ENCODE measurements around the gene FAM107B. TPM values are rescaled to one million over a fixed set of nuclear protein-coding genes. Genes with fewer than 3 reads are reported as not detected.
"Not testable (repeated sequence)": the region's sequence is repeated elsewhere in the genome, so short reads cannot be mapped to it uniquely, and the experiment has no call there.

FAM107B gene
- total RNA-seq, 1 experiment from 2014 or later, result 12.6 TPM

DNA sequence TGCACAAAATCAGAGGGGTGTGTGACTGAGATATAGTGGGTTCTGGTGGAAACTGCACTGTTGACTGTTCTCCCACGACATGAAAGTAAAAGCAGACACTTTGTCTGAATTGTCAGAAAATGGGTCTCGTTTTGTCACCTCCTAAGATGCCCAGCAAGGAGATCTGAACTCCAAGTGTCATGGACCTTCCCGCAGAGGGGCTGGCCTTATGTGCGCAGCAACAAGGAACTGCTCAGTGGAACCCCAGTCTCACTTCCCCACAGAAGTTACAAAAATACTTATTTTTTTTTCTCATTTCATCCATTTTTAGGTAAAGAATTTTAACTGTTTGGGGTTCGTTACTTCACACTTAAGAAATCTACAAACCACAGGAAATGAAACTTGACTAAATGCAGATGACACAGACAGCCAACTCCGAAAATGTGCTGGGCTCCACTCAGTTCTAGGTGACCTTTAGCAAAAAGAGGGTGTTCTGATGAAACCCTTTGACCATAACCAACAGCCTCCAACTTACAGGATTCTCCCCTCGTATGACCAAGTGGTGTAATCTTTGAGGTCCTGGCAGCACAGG is 115.0 kb downstream of the FAM107B start:
- in situ Hi-C loops (cut with HindIII; ENCODE audit: low pct_unique_long_range_greater_than_20kb, low sequenced_read_pairs), result no loop called here
- no peak for DNase-seq (ENCODE audit: low read depth, low spot score)

DNA sequence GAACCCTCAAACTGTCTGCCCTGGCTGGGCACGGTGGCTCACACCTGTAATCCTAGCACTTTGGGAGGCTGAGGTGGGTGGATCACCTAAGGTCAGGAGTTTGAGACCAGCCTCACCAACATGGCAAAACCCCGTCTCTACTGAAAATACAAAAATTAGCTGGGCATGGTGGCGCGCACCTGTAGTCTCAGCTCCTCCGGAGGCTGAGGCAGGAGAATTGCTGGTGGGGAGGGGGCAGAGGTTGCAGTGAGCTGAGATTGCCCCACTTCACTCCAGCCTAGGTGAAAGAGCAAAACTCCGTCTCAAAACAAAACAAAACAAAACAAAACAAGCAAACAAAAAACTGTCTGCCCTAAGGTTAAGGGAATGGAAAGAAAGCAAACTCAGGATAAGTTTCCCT is 115.6 kb downstream of the FAM107B start:
- DNase-seq (ENCODE audit: low read depth, low spot score), result not testable (repeated sequence)

DNA sequence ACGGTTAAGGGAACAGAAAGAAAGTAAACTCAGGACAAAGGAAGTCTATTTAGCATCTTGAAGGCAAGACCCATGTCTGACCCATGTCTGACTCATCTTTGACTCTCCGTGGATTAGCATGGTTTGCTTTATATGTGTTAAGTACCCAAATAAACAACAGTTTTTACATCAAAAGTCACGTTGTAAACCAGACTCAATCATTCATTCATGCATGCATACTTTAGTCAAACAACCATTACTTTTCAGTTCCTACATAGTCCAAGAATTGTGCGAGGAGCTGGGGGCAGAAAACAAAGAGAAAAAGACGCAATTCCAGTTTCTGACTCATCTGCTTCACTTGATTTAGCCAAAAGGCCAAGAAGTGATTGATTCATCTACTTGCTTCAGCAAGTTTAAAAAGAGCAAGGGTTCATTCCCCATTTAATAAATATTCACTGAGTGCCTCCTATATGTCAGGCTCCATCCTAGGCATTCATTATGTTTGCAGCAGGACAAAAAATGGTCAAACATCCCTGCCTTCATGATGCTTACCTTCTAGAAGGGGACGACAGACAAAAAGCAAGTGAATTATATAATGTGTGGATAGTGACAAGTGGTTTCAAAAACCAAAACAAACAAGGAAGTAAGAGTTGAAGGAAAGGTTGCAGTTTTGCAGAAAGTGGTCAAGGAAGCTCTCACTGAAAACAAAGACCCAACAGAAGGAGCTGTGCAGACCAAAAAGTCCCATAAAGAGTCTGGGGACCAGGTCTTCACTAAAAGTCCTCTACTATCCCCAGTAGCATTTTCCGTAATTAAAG is 116.2 kb downstream of the FAM107B start:
- in situ Hi-C loops (cut with HindIII; ENCODE audit: low pct_unique_long_range_greater_than_20kb, low sequenced_read_pairs), result no loop called here

More for the DNA sequence above, 115.6 kb downstream of the FAM107B start:
- in situ Hi-C loops (cut with HindIII; ENCODE audit: low pct_unique_long_range_greater_than_20kb, low sequenced_read_pairs), result not testable (repeated sequence)

DNA sequence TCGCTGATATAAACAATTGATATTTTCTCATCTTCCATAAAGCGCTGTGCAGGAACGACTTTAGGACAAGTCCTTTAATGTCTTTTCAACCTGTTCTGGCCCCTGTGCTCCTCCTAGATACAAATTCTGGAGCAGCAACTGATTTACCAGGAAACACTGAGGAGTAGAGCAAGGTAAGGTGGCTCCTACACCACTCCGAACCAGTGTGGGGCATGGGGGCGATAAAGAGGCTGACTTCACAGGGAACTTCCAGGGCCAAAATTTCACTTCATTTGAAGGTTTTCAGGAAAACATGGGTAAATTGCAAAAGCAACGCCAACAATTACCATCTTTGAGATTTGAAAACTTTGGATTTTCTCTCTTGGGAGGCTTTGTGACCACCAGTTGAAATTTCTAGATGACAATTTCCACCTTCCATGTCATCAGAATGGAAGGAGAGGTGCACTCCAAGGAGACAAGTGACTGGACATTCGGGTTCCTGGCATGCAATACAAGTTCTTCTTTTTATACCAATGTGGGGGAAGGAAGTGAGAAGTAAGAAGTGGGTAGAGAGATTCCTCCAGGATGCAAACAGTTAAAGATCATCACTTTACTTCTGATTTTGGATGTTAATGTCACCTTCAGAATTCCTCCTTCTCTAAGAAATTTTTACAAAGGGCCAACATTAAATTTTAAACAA is 118.5 kb downstream of the FAM107B start:
- DNase-seq (ENCODE audit: low read depth, low spot score), result no peak
- in situ Hi-C loops (cut with HindIII; ENCODE audit: low pct_unique_long_range_greater_than_20kb, low sequenced_read_pairs), result no loop called here

More for the DNA sequence above, 116.2 kb downstream of the FAM107B start:
- DNase-seq (ENCODE audit: low read depth, low spot score), result peak; percentile 75

DNA sequence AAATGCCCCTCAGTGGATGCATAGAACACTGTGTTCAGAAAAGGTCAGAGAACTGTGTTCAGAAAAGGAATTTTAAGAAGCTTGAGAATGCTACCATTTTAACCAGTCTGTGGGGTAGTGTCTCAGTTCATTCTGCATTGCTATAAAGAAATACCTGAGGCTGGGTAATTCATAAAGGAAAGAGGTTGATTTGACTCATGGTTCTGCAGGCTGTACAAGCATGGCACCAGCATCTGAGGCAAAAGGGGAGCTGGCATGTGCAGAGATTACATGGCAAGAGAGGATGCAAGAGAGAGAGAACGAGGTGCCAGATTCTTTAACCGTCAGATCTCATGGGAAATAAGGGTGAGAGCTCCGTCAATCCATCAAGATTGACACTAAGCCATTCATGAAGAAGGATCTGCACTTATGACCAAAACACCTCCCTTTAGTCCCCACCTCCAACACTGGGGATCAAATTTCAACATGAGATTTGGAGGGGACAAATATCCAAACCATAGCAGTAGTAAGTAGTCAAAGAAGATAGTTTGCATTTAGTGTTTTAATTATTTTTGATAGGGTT is 119.8 kb downstream of the FAM107B start:
- in situ Hi-C loops (cut with HindIII; ENCODE audit: low pct_unique_long_range_greater_than_20kb, low sequenced_read_pairs), result no loop called here
- no peak for DNase-seq (ENCODE audit: low read depth, low spot score)

DNA sequence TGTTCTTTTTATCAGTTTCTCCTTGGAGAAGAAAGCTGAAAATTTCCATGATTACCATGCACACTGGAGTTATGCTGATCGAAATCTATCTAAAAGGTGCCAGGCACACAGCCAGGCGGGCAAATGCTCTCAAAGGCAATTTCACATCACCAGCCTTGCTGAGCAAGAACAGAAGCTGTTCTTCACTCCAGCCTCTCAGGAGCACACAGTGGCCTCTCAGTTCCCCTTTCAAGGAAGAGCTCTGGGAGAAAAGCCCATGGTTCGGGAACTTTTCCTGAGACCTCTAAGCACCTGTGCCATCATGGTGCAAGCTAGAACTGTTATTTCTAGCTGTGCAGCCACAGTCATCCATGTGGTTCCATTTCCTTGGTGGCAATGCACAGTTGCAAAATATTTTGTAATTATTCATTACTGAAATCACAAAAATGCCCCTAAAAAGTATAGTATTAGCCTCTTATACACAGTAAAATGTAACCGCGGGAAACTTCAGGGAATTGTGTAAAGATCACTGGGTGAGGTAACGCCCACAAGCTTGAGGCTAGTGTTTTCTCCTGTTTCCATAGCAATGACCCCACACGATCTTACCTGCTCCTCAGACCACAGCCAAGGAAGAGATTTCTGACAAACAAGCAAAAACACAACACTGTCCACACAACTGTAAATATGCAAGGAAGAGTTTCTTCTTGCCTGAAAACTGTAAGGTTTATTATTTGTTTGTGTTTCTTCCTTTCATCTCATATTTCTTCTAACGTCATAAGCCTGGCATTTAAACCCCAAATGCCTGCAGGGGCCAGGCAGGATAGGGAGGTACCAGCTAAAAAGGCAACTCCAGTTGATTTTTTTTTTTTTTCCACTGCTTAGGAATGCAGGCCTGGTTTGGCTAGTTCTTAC is 121.2 kb downstream of the FAM107B start:
- DNase-seq (ENCODE audit: low read depth, low spot score), result peak; percentile 74
- in situ Hi-C loops (cut with HindIII; ENCODE audit: low pct_unique_long_range_greater_than_20kb, low sequenced_read_pairs), result no loop called here

DNA sequence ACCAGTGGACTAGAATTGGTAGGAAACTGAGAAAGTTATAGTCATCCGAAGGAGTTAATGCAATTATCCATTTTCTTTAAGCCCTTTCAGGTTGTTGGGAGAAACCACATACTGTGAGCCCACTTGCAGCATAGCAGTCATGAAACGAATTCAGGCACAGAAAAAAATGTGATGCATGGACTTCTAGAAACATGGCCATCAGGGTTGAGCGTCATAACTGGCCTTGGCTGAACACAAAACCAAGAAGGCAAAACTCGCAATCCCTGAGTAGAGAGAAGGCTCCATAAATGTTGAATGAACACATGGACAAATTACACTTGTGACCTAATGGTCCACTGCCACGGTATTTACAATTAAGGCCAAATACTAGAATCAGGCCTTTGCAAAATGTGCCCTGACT is 121.9 kb downstream of the FAM107B start:
- in situ Hi-C loops (cut with HindIII; ENCODE audit: low pct_unique_long_range_greater_than_20kb, low sequenced_read_pairs), result no loop called here
- no peak for DNase-seq (ENCODE audit: low read depth, low spot score)

DNA sequence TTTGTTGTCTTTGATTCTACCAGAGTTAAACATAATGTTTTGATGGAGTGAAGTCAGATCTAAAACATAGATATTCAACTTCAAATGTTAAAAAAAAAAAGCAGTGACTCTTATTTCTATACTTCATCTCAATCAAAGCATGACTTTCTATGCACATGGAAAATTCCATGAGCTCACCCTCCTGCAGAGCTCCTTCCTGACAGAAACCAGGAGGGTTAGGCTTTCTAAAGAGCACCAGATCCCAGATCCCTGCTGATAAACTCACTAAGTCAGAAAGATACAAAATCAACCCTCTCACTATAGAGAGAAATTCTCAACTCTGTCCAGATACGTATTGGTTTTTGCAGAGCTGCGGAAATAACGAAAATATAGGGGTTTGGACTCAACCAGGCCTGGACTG is 122.6 kb downstream of the FAM107B start:
- DNase-seq (ENCODE audit: low read depth, low spot score), result no peak
- in situ Hi-C loops (cut with HindIII; ENCODE audit: low pct_unique_long_range_greater_than_20kb, low sequenced_read_pairs), result no loop called here

DNA sequence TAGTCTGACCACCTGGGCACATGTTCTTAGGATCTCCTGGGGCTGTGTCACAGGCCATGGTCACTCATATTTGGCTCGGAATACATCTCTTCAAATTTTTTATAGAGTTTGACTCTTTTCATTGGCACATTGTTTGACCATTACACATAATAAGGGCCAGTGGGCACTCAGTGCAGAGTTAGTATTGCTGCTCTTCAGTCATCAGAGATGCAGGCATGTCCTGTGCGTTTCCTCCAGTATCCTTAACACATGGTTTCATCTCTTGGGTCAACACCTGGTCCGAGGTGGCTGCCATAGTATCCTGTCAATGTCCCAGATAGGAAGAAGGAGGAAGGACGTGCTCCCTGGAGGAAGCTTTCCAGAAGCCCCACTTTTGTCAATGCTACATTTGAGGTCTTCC is 125.0 kb downstream of the FAM107B start:
- in situ Hi-C loops (cut with HindIII; ENCODE audit: low pct_unique_long_range_greater_than_20kb, low sequenced_read_pairs), result no loop called here
- DNase-seq (ENCODE audit: low read depth, low spot score), result no peak

DNA sequence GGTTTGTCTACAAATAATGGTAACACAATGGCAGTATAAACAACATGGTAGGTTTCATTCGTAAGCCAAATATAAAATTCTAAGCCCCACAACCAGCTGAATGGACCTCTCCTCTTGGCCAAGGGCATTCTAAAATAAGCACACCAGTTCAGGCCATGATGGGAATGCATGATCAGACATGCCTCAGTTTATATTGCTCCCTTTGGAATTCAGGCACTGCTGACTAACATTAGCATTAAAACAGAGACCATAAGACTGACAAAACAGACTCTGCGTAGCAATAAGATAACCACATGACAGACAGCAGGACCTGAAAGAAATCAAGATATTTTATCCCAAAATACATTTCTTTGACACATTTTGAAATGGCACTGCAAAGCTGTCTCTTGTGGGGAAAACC is 125.8 kb downstream of the FAM107B start:
- in situ Hi-C loops (cut with HindIII; ENCODE audit: low pct_unique_long_range_greater_than_20kb, low sequenced_read_pairs), result no loop called here
- no peak for DNase-seq (ENCODE audit: low read depth, low spot score)

DNA sequence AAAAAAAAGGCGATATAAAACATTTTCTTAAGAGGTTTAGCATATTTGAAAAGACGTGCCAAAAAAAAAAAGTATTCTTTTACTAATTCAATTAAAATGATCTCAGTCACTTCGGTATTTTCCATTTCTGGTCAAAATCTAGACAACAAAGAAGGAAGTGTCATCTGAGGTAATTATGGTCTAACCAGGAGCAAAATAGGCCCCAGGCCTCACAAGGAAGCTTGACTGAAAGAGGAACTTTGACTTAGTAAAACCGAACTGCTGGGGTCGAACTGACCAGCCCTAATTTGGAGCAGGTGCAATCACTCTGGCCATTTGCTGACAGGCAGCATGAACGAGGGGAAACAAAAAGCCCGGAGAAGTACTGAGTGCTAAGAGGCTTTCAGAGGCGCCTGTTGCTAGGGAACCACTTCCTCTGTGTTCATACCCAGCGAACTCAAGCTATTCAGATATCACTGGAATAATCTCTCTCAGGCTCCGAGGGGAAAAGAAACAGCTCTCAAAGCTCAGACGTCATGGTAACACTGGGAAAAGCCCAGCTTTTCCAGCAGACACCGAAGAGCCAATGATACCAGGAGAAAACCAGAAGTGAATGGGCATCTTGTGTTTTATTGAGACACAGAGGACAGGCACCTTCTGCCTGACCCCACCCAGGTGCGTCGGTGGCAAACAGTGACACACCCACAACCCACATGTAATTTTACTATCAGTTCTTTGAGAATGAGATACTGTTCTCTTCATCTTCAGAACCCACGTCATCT is 126.5 kb downstream of the FAM107B start:
- in situ Hi-C loops (cut with HindIII; ENCODE audit: low pct_unique_long_range_greater_than_20kb, low sequenced_read_pairs), result no loop called here
- DNase-seq (ENCODE audit: low read depth, low spot score), result no peak

DNA sequence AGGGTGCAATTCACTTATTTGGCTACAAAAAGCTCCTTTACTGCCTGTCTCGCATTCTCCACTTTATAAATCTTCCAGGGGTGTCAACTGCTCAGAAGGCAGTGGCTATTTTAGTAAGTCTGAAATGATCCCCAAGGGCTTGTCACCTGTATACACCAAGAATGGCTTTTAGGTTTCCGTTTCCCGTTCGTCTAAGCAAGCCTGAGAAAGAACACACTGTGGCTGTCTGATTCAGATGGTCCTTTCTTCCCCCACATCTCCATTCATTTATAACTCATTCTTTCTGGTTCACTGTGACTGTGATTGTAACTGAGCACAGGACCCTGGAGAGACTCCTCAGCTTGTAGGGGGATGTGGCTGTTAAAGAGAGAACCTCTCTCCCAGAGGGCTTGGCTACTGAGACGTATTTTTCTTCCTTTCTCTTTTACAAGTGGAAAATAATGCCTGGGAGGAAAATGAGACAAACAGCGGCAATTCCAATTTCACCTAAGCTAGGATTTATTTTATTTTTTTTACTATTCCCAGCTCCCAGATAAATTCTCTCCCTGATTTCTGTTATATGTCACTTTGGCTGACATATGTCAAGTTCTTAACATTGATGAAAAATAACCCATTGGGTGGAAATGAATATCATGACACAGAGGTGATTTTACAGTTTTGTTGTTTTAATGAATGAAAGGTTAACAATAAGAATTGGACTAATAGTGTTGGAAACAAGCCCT is 129.3 kb downstream of the FAM107B start:
- in situ Hi-C loops (cut with HindIII; ENCODE audit: low pct_unique_long_range_greater_than_20kb, low sequenced_read_pairs), result no loop called here
- DNase-seq (ENCODE audit: low read depth, low spot score), result no peak

DNA sequence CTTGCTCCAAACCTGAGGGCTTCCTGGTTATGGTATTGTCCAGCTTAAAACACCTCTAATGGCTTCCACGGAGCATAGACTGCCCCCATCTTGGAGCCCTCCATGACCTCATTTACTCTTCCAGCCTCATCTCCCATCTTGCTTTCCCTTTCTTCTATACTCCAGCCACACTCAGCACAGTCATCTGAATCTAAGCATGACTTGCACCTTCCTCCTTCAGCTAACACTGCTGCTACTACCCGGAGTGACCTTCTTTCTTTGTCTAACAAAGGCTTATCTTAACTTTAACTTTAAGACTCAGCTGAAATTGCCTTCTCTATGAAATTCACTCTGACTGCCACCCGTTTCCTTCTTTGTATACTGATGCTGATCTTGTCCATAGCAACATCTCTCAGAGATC is 135.1 kb downstream of the FAM107B start:
- no peak for DNase-seq (ENCODE audit: low read depth, low spot score)
- in situ Hi-C loops (cut with HindIII; ENCODE audit: low pct_unique_long_range_greater_than_20kb, low sequenced_read_pairs), result no loop called here

DNA sequence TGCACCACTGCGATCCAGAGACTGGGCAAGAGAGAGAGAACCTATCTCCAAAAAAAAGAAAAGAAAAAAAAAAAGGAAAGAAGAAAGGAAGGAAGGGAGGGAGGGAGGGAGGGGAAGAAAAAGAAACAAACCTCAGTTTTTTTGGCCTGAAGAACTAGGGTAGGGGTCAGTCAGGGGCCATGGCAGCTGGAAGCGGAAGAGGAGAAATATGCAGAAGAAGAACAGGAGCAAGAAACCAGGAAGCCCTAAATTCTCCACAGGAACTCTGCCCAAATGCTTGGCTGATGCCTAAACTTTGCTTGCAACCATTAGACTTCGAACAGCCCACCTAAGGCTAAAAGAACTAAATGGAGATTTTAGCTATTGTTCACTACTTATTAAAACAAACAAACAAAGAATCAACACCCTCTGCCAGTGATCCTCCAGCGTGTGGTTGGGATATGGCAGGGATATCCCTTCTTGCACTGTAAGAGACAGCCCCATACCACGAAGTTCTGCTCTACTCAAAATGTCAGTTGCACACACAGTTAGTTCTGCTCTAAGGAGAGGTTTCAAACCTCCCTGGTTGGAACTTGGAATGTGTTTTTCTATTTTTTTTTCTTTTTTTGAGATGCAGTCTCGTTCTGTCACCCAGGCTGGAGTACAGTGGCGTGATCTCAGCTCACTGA is 139.5 kb downstream of the FAM107B start:
- DNase-seq (ENCODE audit: low read depth, low spot score), result no peak
- in situ Hi-C loops (cut with HindIII; ENCODE audit: low pct_unique_long_range_greater_than_20kb, low sequenced_read_pairs), result no loop called here

DNA sequence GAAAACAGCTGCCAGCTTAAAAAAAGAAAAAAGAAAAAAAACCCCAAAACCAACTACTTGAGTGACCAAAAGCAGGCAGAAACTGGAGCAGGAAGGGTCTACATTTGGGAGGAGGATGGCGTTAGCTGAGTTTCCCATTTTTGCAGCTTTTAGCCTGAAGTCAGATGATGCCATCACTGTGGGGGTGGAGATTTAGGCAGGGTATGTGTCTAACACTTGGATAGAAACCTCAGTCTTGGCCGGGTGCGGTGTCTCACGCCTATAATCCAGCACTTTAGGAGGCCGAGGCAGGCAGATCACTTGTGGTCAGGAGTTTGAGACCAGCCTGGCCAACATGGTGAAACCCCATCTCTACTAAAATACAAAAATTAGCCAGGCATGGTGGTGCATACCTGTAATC is 140.1 kb downstream of the FAM107B start:
- in situ Hi-C loops (cut with HindIII; ENCODE audit: low pct_unique_long_range_greater_than_20kb, low sequenced_read_pairs); DNase-seq (ENCODE audit: low read depth, low spot score): not testable (repeated sequence)

Measured in SK-MEL-5 (cell line).